ENCODE results near the gene ARID4B. TPM values are rescaled to one million over a fixed set of nuclear protein-coding genes. Genes with fewer than 3 reads are reported as not detected.
"Not testable (repeated sequence)": the region's sequence is repeated elsewhere in the genome, so short reads cannot be mapped to it uniquely, and the experiment has no call there.

ARID4B gene
- total RNA-seq, 2 donors from 2014 or later: 74.2 to 79.2 TPM

GRCh38 chr1:235199441-235199840 lies 128.5 kb downstream of the ARID4B start:
- H3K4me3 Mint-ChIP-seq: no peak overlapping the region
- H3K27me3 Mint-ChIP-seq: no peaks in the 10 kb centered on the region
- H3K27ac Mint-ChIP-seq: peak overlapping the region in 1 of 2 donors; percentile 6
- no peak for ATAC-seq
- H3K9me3 Mint-ChIP-seq: no peaks in the 10 kb centered on the region
- DNase-seq (ENCODE audit: low spot score): no peak
- no peaks in the 10 kb centered on the region for H3K36me3 Mint-ChIP-seq
- H3K4me1 Mint-ChIP-seq (ENCODE audit: low read depth in 2 of 2): peaks cover 4 to 6% of the 10 kb centered on the region in 2 donors

GRCh38 chr1:235190431-235190830 lies 137.5 kb downstream of the ARID4B start:
- no peak for ATAC-seq
- no peak overlapping the region for H3K27ac Mint-ChIP-seq
- peaks cover 0 to 4% of the 10 kb centered on the region in 2 donors for H3K4me1 Mint-ChIP-seq (ENCODE audit: low read depth in 2 of 2)
- peaks cover 10% of the 10 kb centered on the region for H3K36me3 Mint-ChIP-seq
- DNase-seq (ENCODE audit: low spot score): no peak
- H3K4me3 Mint-ChIP-seq: no peak overlapping the region
- no peaks in the 10 kb centered on the region for H3K27me3 Mint-ChIP-seq
- H3K9me3 Mint-ChIP-seq: no peaks in the 10 kb centered on the region

GRCh38 chr1:235187316-235187715 lies 140.7 kb downstream of the ARID4B start:
- H3K9me3 Mint-ChIP-seq: no peaks in the 10 kb centered on the region
- peaks cover 9% of the 10 kb centered on the region for H3K36me3 Mint-ChIP-seq
- DNase-seq (ENCODE audit: low spot score) (no peak), ATAC-seq (no peak)
- H3K4me1 Mint-ChIP-seq (ENCODE audit: low read depth in 2 of 2): peaks cover 9 to 13% of the 10 kb centered on the region in 2 donors
- no peaks in the 10 kb centered on the region for H3K27me3 Mint-ChIP-seq
- no peak overlapping the region for H3K27ac Mint-ChIP-seq
- no peak overlapping the region for H3K4me3 Mint-ChIP-seq

- peak; percentile 28 to 66 for ATAC-seq
- H3K27me3 Mint-ChIP-seq: no peaks in the 10 kb centered on the region
- peaks cover 13% of the 10 kb centered on the region for H3K36me3 Mint-ChIP-seq
- peak overlapping the region; percentile 26 to 39 for H3K27ac Mint-ChIP-seq
- no peak overlapping the region for H3K4me3 Mint-ChIP-seq
- DNase-seq (ENCODE audit: low spot score): no peak
- no peaks in the 10 kb centered on the region for H3K9me3 Mint-ChIP-seq
- peaks cover 13 to 19% of the 10 kb centered on the region in 2 donors for H3K4me1 Mint-ChIP-seq (ENCODE audit: low read depth in 2 of 2)
These were observed 146.3 kb downstream of the ARID4B start for GRCh38 chr1:235181561-235182245.

GRCh38 chr1:235180916-235181460 lies 147.0 kb downstream of the ARID4B start:
- H3K4me3 Mint-ChIP-seq: no peak overlapping the region
- DNase-seq (ENCODE audit: low spot score) (no peak), ATAC-seq (no peak)
- H3K4me1 Mint-ChIP-seq (ENCODE audit: low read depth in 2 of 2): peaks cover 13 to 19% of the 10 kb centered on the region in 2 donors
- H3K27me3 Mint-ChIP-seq: no peaks in the 10 kb centered on the region
- peak overlapping the region in 1 of 2 donors; percentile 26 for H3K27ac Mint-ChIP-seq
- H3K9me3 Mint-ChIP-seq: no peaks in the 10 kb centered on the region
- H3K36me3 Mint-ChIP-seq: peaks cover 13% of the 10 kb centered on the region

GRCh38 chr1:235176486-235176885 lies 151.5 kb downstream of the ARID4B start:
- H3K27ac Mint-ChIP-seq: no peak overlapping the region

GRCh38 chr1:235169986-235170385 lies 158.0 kb downstream of the ARID4B start:
- no peaks in the 10 kb centered on the region for H3K4me1 Mint-ChIP-seq (ENCODE audit: low read depth in 2 of 2)
- DNase-seq (ENCODE audit: low spot score): no peak
- no peaks in the 10 kb centered on the region for H3K27me3 Mint-ChIP-seq
- no peak overlapping the region for H3K4me3 Mint-ChIP-seq
- peaks cover 6% of the 10 kb centered on the region for H3K36me3 Mint-ChIP-seq
- no peak overlapping the region for H3K27ac Mint-ChIP-seq
- no peaks in the 10 kb centered on the region for H3K9me3 Mint-ChIP-seq
- no peak for ATAC-seq

More at GRCh38 chr1:235176486-235176885, 151.5 kb downstream of the ARID4B start:
- DNase-seq (ENCODE audit: low spot score) (no peak), ATAC-seq (no peak)
- peaks cover 0 to 3% of the 10 kb centered on the region in 2 donors for H3K4me1 Mint-ChIP-seq (ENCODE audit: low read depth in 2 of 2)
- peaks cover 12% of the 10 kb centered on the region for H3K36me3 Mint-ChIP-seq
- no peaks in the 10 kb centered on the region for H3K9me3 Mint-ChIP-seq
- H3K27me3 Mint-ChIP-seq: no peaks in the 10 kb centered on the region
- H3K4me3 Mint-ChIP-seq: no peak overlapping the region

- DNase-seq (ENCODE audit: low spot score): no peak
- H3K4me3 Mint-ChIP-seq: no peak overlapping the region
- no peaks in the 10 kb centered on the region for H3K4me1 Mint-ChIP-seq (ENCODE audit: low read depth in 2 of 2)
- H3K27me3 Mint-ChIP-seq: no peaks in the 10 kb centered on the region
- H3K27ac Mint-ChIP-seq: peak overlapping the region in 1 of 2 donors; percentile 39
- ATAC-seq: no peak
- peaks cover 6% of the 10 kb centered on the region for H3K36me3 Mint-ChIP-seq
- no peaks in the 10 kb centered on the region for H3K9me3 Mint-ChIP-seq
These were observed 159.6 kb downstream of the ARID4B start for GRCh38 chr1:235168375-235168774.

GRCh38 chr1:235161685-235162327 lies 166.2 kb downstream of the ARID4B start:
- ATAC-seq (no peak), DNase-seq (ENCODE audit: low spot score) (no peak)
- Mint-ChIP-seq H3K36me3 (peaks cover 7% of the 10 kb centered on the region), H3K4me3 (peak overlapping the region; percentile 92), H3K27ac (peak overlapping the region; percentile 93 to 97), H3K9me3 (no peaks in the 10 kb centered on the region), H3K27me3 (no peaks in the 10 kb centered on the region), H3K4me1 (ENCODE audit: low read depth in 2 of 2) (peaks cover 16 to 17% of the 10 kb centered on the region in 2 donors)

GRCh38 chr1:235160957-235161684 lies 166.9 kb downstream of the ARID4B start, which contains the start of gene RBM34:
Gene RBM34 (minus strand): TSS chr1:235161250. CDS start chr1:235161226, 24 bp downstream.
- peak within 1 kb of the TSS; percentile 93 to 97 for H3K27ac Mint-ChIP-seq

GRCh38 chr1:235160383-235160956 lies 167.5 kb downstream of the ARID4B start:
- H3K36me3 Mint-ChIP-seq: peaks cover 7% of the 10 kb centered on the region
- ATAC-seq (peak; percentile 61), DNase-seq (ENCODE audit: low spot score) (no peak)
- no peaks in the 10 kb centered on the region for H3K9me3 Mint-ChIP-seq
- H3K27ac Mint-ChIP-seq: peak overlapping the region; percentile 93 to 97
- H3K4me3 Mint-ChIP-seq: peak overlapping the region; percentile 92
- peaks cover 16 to 17% of the 10 kb centered on the region in 2 donors for H3K4me1 Mint-ChIP-seq (ENCODE audit: low read depth in 2 of 2)
- H3K27me3 Mint-ChIP-seq: no peaks in the 10 kb centered on the region

More at GRCh38 chr1:235160957-235161684, 166.9 kb downstream of the ARID4B start, which contains the start of gene RBM34:
- peaks cover 16 to 17% of the 10 kb centered on the region in 2 donors for H3K4me1 Mint-ChIP-seq (ENCODE audit: low read depth in 2 of 2)
- no peaks in the 10 kb centered on the region for H3K9me3 Mint-ChIP-seq
- no peaks in the 10 kb centered on the region for H3K27me3 Mint-ChIP-seq
- H3K36me3 Mint-ChIP-seq: peaks cover 7% of the 10 kb centered on the region
- DNase-seq (ENCODE audit: low spot score): peak; percentile 95
- ATAC-seq: peak; percentile 96 to 97
- peak within 1 kb of the TSS; percentile 92 for H3K4me3 Mint-ChIP-seq

- ATAC-seq; H3K36me3 Mint-ChIP-seq; H3K27me3 Mint-ChIP-seq; DNase-seq (ENCODE audit: low spot score); H3K9me3 Mint-ChIP-seq: not testable (repeated sequence)
- H3K27ac Mint-ChIP-seq: peak overlapping the region; percentile 93 to 97
- peak overlapping the region; percentile 92 for H3K4me3 Mint-ChIP-seq
- peaks cover 16 to 17% of the 10 kb centered on the region in 2 donors for H3K4me1 Mint-ChIP-seq (ENCODE audit: low read depth in 2 of 2)
These were observed 168.0 kb downstream of the ARID4B start for GRCh38 chr1:235159930-235160329.

- H3K27me3 Mint-ChIP-seq; ATAC-seq; H3K9me3 Mint-ChIP-seq; DNase-seq (ENCODE audit: low spot score): not testable (repeated sequence)
- Mint-ChIP-seq H3K4me1 (ENCODE audit: low read depth in 2 of 2) (peaks cover 17 to 18% of the 10 kb centered on the region in 2 donors), H3K4me3 (peak overlapping the region; percentile 92), H3K27ac (peak overlapping the region in 1 of 2 donors; percentile 93), H3K36me3 (peaks cover 14% of the 10 kb centered on the region)
These were observed 168.7 kb downstream of the ARID4B start for GRCh38 chr1:235159284-235159683.

All from natural killer cell treated with Interleukin-12 subunit alpha and Interleukin-12 subunit beta and Interleukin-15 and Interleukin-18, amount 100 ng/mL, for 72 hours (primary cell).